ENCODE results near the gene CEP120.
"Not testable (repeated sequence)": the region's sequence is repeated elsewhere in the genome, so short reads cannot be mapped to it uniquely, and the experiment has no call there.

Gene CEP120

GRCh38 chr5:123433596-123433995 is 10.4 kb upstream of the CEP120 start:
- Histone ChIP-seq H3K27ac (ENCODE audit: low read depth, low read length) (no peak overlapping the region), H3K4me3 (ENCODE audit: low read length) (no peak overlapping the region), H3K9ac (ENCODE audit: low read length) (no peak overlapping the region), H3K36me3 (ENCODE audit: control insufficient read depth, insufficient read depth, low read length) (no peaks in the 10 kb centered on the region), H3K27me3 (ENCODE audit: control insufficient read depth, insufficient read depth, low read length) (no peaks in the 10 kb centered on the region), H3K4me1 (ENCODE audit: control insufficient read depth, insufficient read depth, low read length) (no peaks in the 10 kb centered on the region)

- not testable (repeated sequence) for H3K27ac ChIP-seq (ENCODE audit: low read depth, low read length); H3K9ac ChIP-seq (ENCODE audit: low read length); H3K4me3 ChIP-seq (ENCODE audit: low read length); H3K36me3 ChIP-seq (ENCODE audit: control insufficient read depth, insufficient read depth, low read length); H3K27me3 ChIP-seq (ENCODE audit: control insufficient read depth, insufficient read depth, low read length); H3K4me1 ChIP-seq (ENCODE audit: control insufficient read depth, insufficient read depth, low read length)
These were observed 7.2 kb upstream of the CEP120 start for GRCh38 chr5:123430441-123430840.

GRCh38 chr5:123429993-123430392 is 6.8 kb upstream of the CEP120 start:
- H3K9ac ChIP-seq (ENCODE audit: low read length) = no peak overlapping the region
- no peaks in the 10 kb centered on the region for H3K27me3 ChIP-seq (ENCODE audit: control insufficient read depth, insufficient read depth, low read length)
- H3K4me3 ChIP-seq (ENCODE audit: low read length) = no peak overlapping the region
- H3K27ac ChIP-seq (ENCODE audit: low read depth, low read length) = no peak overlapping the region
- no peaks in the 10 kb centered on the region for H3K4me1 ChIP-seq (ENCODE audit: control insufficient read depth, insufficient read depth, low read length)
- no peaks in the 10 kb centered on the region for H3K36me3 ChIP-seq (ENCODE audit: control insufficient read depth, insufficient read depth, low read length)

- no peak overlapping the region for H3K27ac ChIP-seq (ENCODE audit: low read depth, low read length)
- H3K4me1 ChIP-seq (ENCODE audit: control insufficient read depth, insufficient read depth, low read length) = no peaks in the 10 kb centered on the region
- no peaks in the 10 kb centered on the region for H3K36me3 ChIP-seq (ENCODE audit: control insufficient read depth, insufficient read depth, low read length)
- H3K9ac ChIP-seq (ENCODE audit: low read length) = no peak overlapping the region
- H3K27me3 ChIP-seq (ENCODE audit: control insufficient read depth, insufficient read depth, low read length) = no peaks in the 10 kb centered on the region
- no peak overlapping the region for H3K4me3 ChIP-seq (ENCODE audit: low read length)
These were observed 6.2 kb upstream of the CEP120 start for GRCh38 chr5:123429221-123429954.

- Histone ChIP-seq H3K4me1 (ENCODE audit: control insufficient read depth, insufficient read depth, low read length) (peaks cover 3% of the 10 kb centered on the region), H3K9ac (ENCODE audit: low read length) (no peak overlapping the region), H3K27ac (ENCODE audit: low read depth, low read length) (no peak overlapping the region), H3K27me3 (ENCODE audit: control insufficient read depth, insufficient read depth, low read length) (no peaks in the 10 kb centered on the region), H3K4me3 (ENCODE audit: low read length) (no peak overlapping the region), H3K36me3 (ENCODE audit: control insufficient read depth, insufficient read depth, low read length) (no peaks in the 10 kb centered on the region)
These were observed 5.5 kb upstream of the CEP120 start for GRCh38 chr5:123428521-123429220.

GRCh38 chr5:123427281-123427680 is 4.1 kb upstream of the CEP120 start:
- no peak overlapping the region for H3K4me3 ChIP-seq (ENCODE audit: low read length)

GRCh38 chr5:123425431-123425830 is 2.2 kb upstream of the CEP120 start:
- H3K27ac ChIP-seq (ENCODE audit: low read depth, low read length) = no peak overlapping the region
- H3K9ac ChIP-seq (ENCODE audit: low read length) = no peak overlapping the region
- H3K27me3 ChIP-seq (ENCODE audit: control insufficient read depth, insufficient read depth, low read length) = no peaks in the 10 kb centered on the region
- H3K36me3 ChIP-seq (ENCODE audit: control insufficient read depth, insufficient read depth, low read length) = no peaks in the 10 kb centered on the region
- peaks cover 5% of the 10 kb centered on the region for H3K4me1 ChIP-seq (ENCODE audit: control insufficient read depth, insufficient read depth, low read length)
- H3K4me3 ChIP-seq (ENCODE audit: low read length) = no peak overlapping the region

More at GRCh38 chr5:123427281-123427680, 4.1 kb upstream of the CEP120 start:
- H3K9ac ChIP-seq (ENCODE audit: low read length) = no peak overlapping the region
- H3K36me3 ChIP-seq (ENCODE audit: control insufficient read depth, insufficient read depth, low read length) = no peaks in the 10 kb centered on the region
- no peak overlapping the region for H3K27ac ChIP-seq (ENCODE audit: low read depth, low read length)
- peaks cover 3% of the 10 kb centered on the region for H3K4me1 ChIP-seq (ENCODE audit: control insufficient read depth, insufficient read depth, low read length)
- no peaks in the 10 kb centered on the region for H3K27me3 ChIP-seq (ENCODE audit: control insufficient read depth, insufficient read depth, low read length)

GRCh38 chr5:123422433-123423277 is 548 bp downstream of the CEP120 start:
- H3K4me3 ChIP-seq (ENCODE audit: low read length) = peak overlapping the region; percentile 71
- peaks cover 5% of the 10 kb centered on the region for H3K4me1 ChIP-seq (ENCODE audit: control insufficient read depth, insufficient read depth, low read length)
- no peaks in the 10 kb centered on the region for H3K27me3 ChIP-seq (ENCODE audit: control insufficient read depth, insufficient read depth, low read length)
- peaks cover 2% of the 10 kb centered on the region for H3K36me3 ChIP-seq (ENCODE audit: control insufficient read depth, insufficient read depth, low read length)
- peak overlapping the region; percentile 46 for H3K9ac ChIP-seq (ENCODE audit: low read length)
- H3K27ac ChIP-seq (ENCODE audit: low read depth, low read length) = peak overlapping the region; percentile 72

- H3K27me3 ChIP-seq (ENCODE audit: control insufficient read depth, insufficient read depth, low read length) = no peaks in the 10 kb centered on the region
- peak overlapping the region; percentile 71 for H3K4me3 ChIP-seq (ENCODE audit: low read length)
- no peak overlapping the region for H3K9ac ChIP-seq (ENCODE audit: low read length)
- H3K27ac ChIP-seq (ENCODE audit: low read depth, low read length) = no peak overlapping the region
- H3K4me1 ChIP-seq (ENCODE audit: control insufficient read depth, insufficient read depth, low read length) = peaks cover 5% of the 10 kb centered on the region
- peaks cover 4% of the 10 kb centered on the region for H3K36me3 ChIP-seq (ENCODE audit: control insufficient read depth, insufficient read depth, low read length)
These were observed 1.4 kb downstream of the CEP120 start for GRCh38 chr5:123421773-123422172.

- H3K4me1 ChIP-seq (ENCODE audit: control insufficient read depth, insufficient read depth, low read length) = no peaks in the 10 kb centered on the region
- no peak overlapping the region for H3K4me3 ChIP-seq (ENCODE audit: low read length)
- H3K36me3 ChIP-seq (ENCODE audit: control insufficient read depth, insufficient read depth, low read length) = peaks cover 20% of the 10 kb centered on the region
- H3K9ac ChIP-seq (ENCODE audit: low read length) = no peak overlapping the region
- no peaks in the 10 kb centered on the region for H3K27me3 ChIP-seq (ENCODE audit: control insufficient read depth, insufficient read depth, low read length)
- no peak overlapping the region for H3K27ac ChIP-seq (ENCODE audit: low read depth, low read length)
These were observed 8.2 kb downstream of the CEP120 start for GRCh38 chr5:123414974-123415373.

- no peaks in the 10 kb centered on the region for H3K4me1 ChIP-seq (ENCODE audit: control insufficient read depth, insufficient read depth, low read length)
- no peak overlapping the region for H3K9ac ChIP-seq (ENCODE audit: low read length)
- H3K27me3 ChIP-seq (ENCODE audit: control insufficient read depth, insufficient read depth, low read length) = no peaks in the 10 kb centered on the region
- H3K27ac ChIP-seq (ENCODE audit: low read depth, low read length) = no peak overlapping the region
- H3K36me3 ChIP-seq (ENCODE audit: control insufficient read depth, insufficient read depth, low read length) = peaks cover 17% of the 10 kb centered on the region
- no peak overlapping the region for H3K4me3 ChIP-seq (ENCODE audit: low read length)
These were observed 11.0 kb downstream of the CEP120 start for GRCh38 chr5:123412206-123412605.

- not testable (repeated sequence) for H3K4me3 ChIP-seq (ENCODE audit: low read length); H3K4me1 ChIP-seq (ENCODE audit: control insufficient read depth, insufficient read depth, low read length); H3K36me3 ChIP-seq (ENCODE audit: control insufficient read depth, insufficient read depth, low read length); H3K27ac ChIP-seq (ENCODE audit: low read depth, low read length); H3K27me3 ChIP-seq (ENCODE audit: control insufficient read depth, insufficient read depth, low read length); H3K9ac ChIP-seq (ENCODE audit: low read length)
These were observed 21.2 kb downstream of the CEP120 start for GRCh38 chr5:123401999-123402398.

Data from rectal smooth muscle tissue (tissue), 1 donor.